ENCODE measurements around the gene UMPS. TPM values are rescaled to one million over a fixed set of nuclear protein-coding genes. Genes with fewer than 3 reads are reported as not detected.

UMPS gene
- polyA plus RNA-seq, 1 of the 3 experiments (the other 2 are of a cell fraction): 25.1 TPM

DNA sequence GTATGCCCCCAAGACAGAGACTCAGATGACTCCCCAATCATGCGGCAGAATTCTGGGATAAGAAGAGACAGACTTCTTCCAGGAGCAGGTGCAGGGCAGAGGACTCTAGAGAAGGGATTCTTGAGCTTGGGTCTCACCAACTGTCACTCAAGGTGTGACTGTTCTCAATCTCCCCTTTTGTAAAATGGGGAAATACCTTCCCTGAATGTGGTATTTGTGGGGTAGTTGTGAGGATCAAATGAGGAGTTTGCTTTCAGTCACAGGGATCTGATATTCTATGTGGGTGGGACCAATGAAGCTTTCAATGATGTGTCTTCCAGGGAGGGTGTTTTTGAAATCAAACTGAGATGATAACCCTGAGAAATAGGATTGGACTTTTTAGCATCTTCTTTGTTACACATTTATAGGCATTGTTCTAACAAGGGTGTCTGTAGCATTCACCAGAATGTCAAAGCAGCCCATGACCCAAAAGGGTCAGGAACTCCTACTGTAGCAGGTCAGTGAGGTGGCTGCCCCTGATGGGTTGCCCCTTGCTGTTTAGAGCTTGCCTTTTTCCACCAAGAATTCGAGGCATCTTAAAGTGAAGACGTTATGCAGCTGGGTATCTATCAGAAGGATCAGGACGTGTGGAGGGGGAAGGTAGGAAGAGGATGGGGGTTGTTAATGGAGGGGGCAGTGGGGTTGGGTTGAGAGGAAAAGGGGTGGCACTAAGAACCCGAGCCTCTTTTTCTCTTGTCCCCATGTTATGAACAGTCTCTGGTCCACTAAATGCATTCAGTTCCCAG, 28.8 kb downstream of the UMPS start:
- ChIA-PET CTCF (interaction anchor here (1.3 to 15.4 kb wide), 6 partner anchors 11 to 236 kb away, joined by 3 to 332 read pairs (median 34); no protein-coding TSS in a partner anchor), POLR2A (no interaction called here)
- no peak overlapping the region for H3K27ac ChIP-seq (ENCODE audit: low read depth in 2 of 2, low read length in 1 of 2)
- H3K27me3 ChIP-seq (ENCODE audit: insufficient read depth): no peaks in the 10 kb centered on the region
- DNase-seq: no peak
- no peaks in the 10 kb centered on the region for H4K20me1 ChIP-seq (ENCODE audit: insufficient read depth)
- no peaks in the 10 kb centered on the region for H3K9me3 ChIP-seq
- no peaks in the 10 kb centered on the region for H3K79me2 ChIP-seq (ENCODE audit: insufficient read depth)
- no peak overlapping the region for H2AFZ ChIP-seq (ENCODE audit: low read depth)
- H3K4me3 ChIP-seq (ENCODE audit: low read depth in 2 of 2, low read length in 1 of 2): no peak overlapping the region
- no peaks in the 10 kb centered on the region for H3K9me2 ChIP-seq
- peaks cover 16 to 23% of the 10 kb centered on the region in 2 experiments for H3K36me3 ChIP-seq (replicated peaks in 1 of 2; ENCODE audit: control insufficient read depth in 1 of 2, insufficient read depth in 2 of 2, low read length in 1 of 2)
- peaks cover 9 to 32% of the 10 kb centered on the region in 2 experiments; a peak in 3 of 4 replicates for H3K4me1 ChIP-seq (ENCODE audit: control insufficient read depth in 1 of 2, insufficient read depth in 2 of 2, low read depth in 1 of 2, low read length in 1 of 2)
- H3F3A ChIP-seq (replicated peaks; ENCODE audit: insufficient read depth): peaks cover 16% of the 10 kb centered on the region
- no peak overlapping the region for H3K4me2 ChIP-seq
- TF ChIP-seq SMC3 (IDR thresholded peaks at IDR 0.05; ENCODE audit: low read depth, low read length) (no peak), FOXM1 (IDR thresholded peaks at IDR 0.05; ENCODE audit: low read depth) (no peak), EP300 (IDR thresholded peaks at IDR 0.05; ENCODE audit: borderline replicate concordance in 1 of 2, low read depth in 1 of 2, low read length in 1 of 2) (no peak), MAX (IDR thresholded peaks at IDR 0.05; ENCODE audit: low read depth) (no peak), GATA2 (CRISPR knock-in tag; IDR thresholded peaks at IDR 0.05) (no peak), USF2 (IDR thresholded peaks at IDR 0.05; ENCODE audit: borderline replicate concordance, low read depth, low read length) (no peak), RFX5 (IDR thresholded peaks at IDR 0.05; ENCODE audit: low read length) (no peak), POLR2AphosphoS5 (IDR thresholded peaks at IDR 0.05; ENCODE audit: low read depth, low read length) (no peak), IRF3 (IDR thresholded peaks at IDR 0.05; ENCODE audit: low read depth, low read length) (no peak)
- TF ChIP-seq, protein P1, sequence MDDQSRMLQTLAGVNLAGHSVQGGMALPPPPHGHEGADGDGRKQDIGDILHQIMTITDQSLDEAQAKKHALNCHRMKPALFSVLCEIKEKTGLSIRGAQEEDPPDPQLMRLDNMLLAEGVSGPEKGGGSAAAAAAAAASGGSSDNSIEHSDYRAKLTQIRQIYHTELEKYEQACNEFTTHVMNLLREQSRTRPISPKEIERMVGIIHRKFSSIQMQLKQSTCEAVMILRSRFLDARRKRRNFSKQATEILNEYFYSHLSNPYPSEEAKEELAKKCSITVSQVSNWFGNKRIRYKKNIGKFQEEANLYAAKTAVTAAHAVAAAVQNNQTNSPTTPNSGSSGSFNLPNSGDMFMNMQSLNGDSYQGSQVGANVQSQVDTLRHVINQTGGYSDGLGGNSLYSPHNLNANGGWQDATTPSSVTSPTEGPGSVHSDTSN (IDR thresholded peaks at IDR 0.05): no peak
- WGBS (ENCODE audit: low lambda C conversion rate): 84% methylated on average over 5 of the region's 5 CpGs
- no peak overlapping the region for H3K9ac ChIP-seq

GRCh38 chr3:124759666-124760401, 29.6 kb downstream of the UMPS start:
- no peak for DNase-seq
- Histone ChIP-seq H3K9ac (no peak overlapping the region), H3K79me2 (ENCODE audit: insufficient read depth) (no peaks in the 10 kb centered on the region), H4K20me1 (ENCODE audit: insufficient read depth) (no peaks in the 10 kb centered on the region), H3K9me2 (no peaks in the 10 kb centered on the region), H3F3A (replicated peaks; ENCODE audit: insufficient read depth) (peaks cover 16% of the 10 kb centered on the region), H3K27me3 (ENCODE audit: insufficient read depth) (no peaks in the 10 kb centered on the region), H3K4me2 (no peak overlapping the region), H3K9me3 (no peaks in the 10 kb centered on the region), H3K36me3 (replicated peaks in 1 of 2; ENCODE audit: control insufficient read depth in 1 of 2, insufficient read depth in 2 of 2, low read length in 1 of 2) (peaks cover 16 to 31% of the 10 kb centered on the region in 2 experiments), H3K4me3 (ENCODE audit: low read depth in 2 of 2, low read length in 1 of 2) (no peak overlapping the region), H3K4me1 (ENCODE audit: control insufficient read depth in 1 of 2, insufficient read depth in 2 of 2, low read depth in 1 of 2, low read length in 1 of 2) (peaks cover 9 to 40% of the 10 kb centered on the region in 2 experiments; a peak in 3 of 4 replicates), H2AFZ (ENCODE audit: low read depth) (no peak overlapping the region), H3K27ac (ENCODE audit: low read depth in 2 of 2, low read length in 1 of 2) (no peak overlapping the region; a peak in 1 of 4 replicates)
- CTCF ChIA-PET: interaction anchor here (1.0 to 15.4 kb wide), 21 partner anchors 8 to 826 kb away, joined by 3 to 332 read pairs (median 13); no protein-coding TSS in a partner anchor
- WGBS (ENCODE audit: low lambda C conversion rate): 89% methylated on average over 10 of the region's 14 CpGs
- TF ChIP-seq ELF1 (IDR thresholded peaks at IDR 0.05) (no peak), JUND (IDR thresholded peaks at IDR 0.05) (no peak), EP300 (IDR thresholded peaks at IDR 0.05; ENCODE audit: borderline replicate concordance in 1 of 2, low read depth in 1 of 2, low read length in 1 of 2) (no peak), RCOR1 (IDR thresholded peaks at IDR 0.05; ENCODE audit: low read length) (no peak)
- POLR2A ChIA-PET: interaction anchor here (1.2 kb wide), 1 partner anchor 127 kb away, joined by 4 read pairs; no protein-coding TSS in a partner anchor
